Effector memory CD8-positive, alpha-beta T cell (primary cell): ENCODE results near the gene PPIP5K1.

Experiments used
- ATAC-seq: fragments of 150-1000 bp; cut with Tn5 transposase; replicated peaks from 2 replicates; pipeline ENCODE4 v1.10.0; 2021; ENCODE audit warnings: mild to moderate bottlenecking, moderate library complexity
- DNase-seq, 3 experiments: peaks; one replicate each; pipeline ENCODE4 v3.0.0; 2021
- H3K27ac Mint-ChIP-seq, 2 donors: one replicate each; pipeline ENCODE4 v1.8.0; 2022; ENCODE audit warnings: mild to moderate bottlenecking in 2 of 2, mixed read lengths in 2 of 2, moderate library complexity in 2 of 2
- H3K27me3 Mint-ChIP-seq, 2 donors: one replicate each; pipeline ENCODE4 v1.8.0; 2022; ENCODE audit warnings: mixed read lengths in 2 of 2
- H3K36me3 Mint-ChIP-seq: one replicate; pipeline ENCODE4 v1.8.0; 2022; ENCODE audit warnings: mild to moderate bottlenecking, moderate library complexity, mixed read lengths; ENCODE audit not compliant: insufficient read depth
- H3K4me1 Mint-ChIP-seq, 2 donors: one replicate each; pipeline ENCODE4 v1.8.0; 2022; ENCODE audit warnings: low read depth in 2 of 2, mixed read lengths in 2 of 2
- H3K4me3 Mint-ChIP-seq, 2 donors: one replicate each; pipeline ENCODE4 v1.8.0; 2022; ENCODE audit warnings: mild to moderate bottlenecking in 2 of 2, mixed read lengths in 2 of 2, moderate library complexity in 2 of 2
- H3K9me3 Mint-ChIP-seq, 2 donors: one replicate each; pipeline ENCODE4 v1.8.0; 2022; ENCODE audit warnings: mixed read lengths in 2 of 2

PPIP5K1 gene

DNA sequence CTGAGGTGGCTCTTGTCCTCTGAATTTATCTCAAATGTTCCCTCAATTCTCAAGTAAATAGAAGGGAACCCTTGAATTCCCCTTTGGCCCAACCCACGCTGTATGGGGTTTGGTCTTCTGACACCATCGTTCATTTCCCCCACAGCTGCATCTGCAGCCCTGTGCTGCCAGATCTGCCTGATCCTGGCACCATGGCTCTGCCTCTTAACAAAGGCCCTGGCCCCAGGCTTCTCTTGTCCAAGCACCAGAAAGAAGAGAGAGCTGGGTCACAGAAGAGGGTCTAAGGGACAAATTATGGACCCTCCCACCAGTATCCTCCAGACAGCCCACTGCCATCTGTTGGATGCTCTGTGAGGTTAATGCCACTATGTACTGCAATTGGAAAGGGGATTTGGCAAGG is 70.8 kb downstream of the PPIP5K1 start:
- no peak overlapping the region for H3K4me3 Mint-ChIP-seq
- H3K27me3 Mint-ChIP-seq: peaks cover 46% of the 10 kb centered on the region in 2 donors
- H3K36me3 Mint-ChIP-seq: no peaks in the 10 kb centered on the region
- H3K27ac Mint-ChIP-seq: no peak overlapping the region
- ATAC-seq (no peak), DNase-seq (no peak)
- peaks cover 1 to 9% of the 10 kb centered on the region in 2 donors for H3K4me1 Mint-ChIP-seq
- H3K9me3 Mint-ChIP-seq: no peaks in the 10 kb centered on the region

DNA sequence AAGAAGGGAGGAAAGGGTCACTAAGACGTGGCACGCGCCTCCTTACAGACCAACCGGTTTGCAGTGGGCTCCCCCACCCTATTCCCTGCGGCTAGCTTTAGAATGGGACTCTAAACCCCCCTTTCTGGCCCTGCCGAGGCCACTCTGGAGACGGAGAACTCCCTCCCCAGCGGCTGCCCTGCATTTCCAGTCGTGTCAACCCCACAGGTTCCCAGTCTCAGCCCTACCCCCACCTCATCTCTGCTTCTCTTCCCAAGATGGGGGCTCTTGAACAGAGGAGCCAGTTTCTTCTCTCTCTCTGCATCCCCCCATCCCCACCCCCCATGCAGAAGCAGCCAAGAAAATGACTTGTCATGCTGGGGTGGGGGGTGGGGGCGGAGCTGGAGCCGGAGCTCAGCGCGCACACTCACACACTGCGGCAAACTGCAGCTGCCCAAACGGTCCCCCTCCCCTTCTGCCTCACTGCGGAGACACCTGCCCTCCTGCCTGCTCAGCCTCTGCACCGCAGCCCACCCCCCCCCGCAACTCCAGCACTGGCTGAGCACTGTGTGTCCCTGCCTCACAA is 71.7 kb downstream of the PPIP5K1 start:
- no peaks in the 10 kb centered on the region for H3K9me3 Mint-ChIP-seq
- peak overlapping the region; percentile 20 to 29 for H3K4me3 Mint-ChIP-seq
- no peak overlapping the region for H3K27ac Mint-ChIP-seq
- DNase-seq (no peak), ATAC-seq (no peak)
- H3K4me1 Mint-ChIP-seq: peaks cover 1 to 10% of the 10 kb centered on the region in 2 donors
- no peaks in the 10 kb centered on the region for H3K36me3 Mint-ChIP-seq
- peaks cover 46% of the 10 kb centered on the region in 2 donors for H3K27me3 Mint-ChIP-seq

DNA sequence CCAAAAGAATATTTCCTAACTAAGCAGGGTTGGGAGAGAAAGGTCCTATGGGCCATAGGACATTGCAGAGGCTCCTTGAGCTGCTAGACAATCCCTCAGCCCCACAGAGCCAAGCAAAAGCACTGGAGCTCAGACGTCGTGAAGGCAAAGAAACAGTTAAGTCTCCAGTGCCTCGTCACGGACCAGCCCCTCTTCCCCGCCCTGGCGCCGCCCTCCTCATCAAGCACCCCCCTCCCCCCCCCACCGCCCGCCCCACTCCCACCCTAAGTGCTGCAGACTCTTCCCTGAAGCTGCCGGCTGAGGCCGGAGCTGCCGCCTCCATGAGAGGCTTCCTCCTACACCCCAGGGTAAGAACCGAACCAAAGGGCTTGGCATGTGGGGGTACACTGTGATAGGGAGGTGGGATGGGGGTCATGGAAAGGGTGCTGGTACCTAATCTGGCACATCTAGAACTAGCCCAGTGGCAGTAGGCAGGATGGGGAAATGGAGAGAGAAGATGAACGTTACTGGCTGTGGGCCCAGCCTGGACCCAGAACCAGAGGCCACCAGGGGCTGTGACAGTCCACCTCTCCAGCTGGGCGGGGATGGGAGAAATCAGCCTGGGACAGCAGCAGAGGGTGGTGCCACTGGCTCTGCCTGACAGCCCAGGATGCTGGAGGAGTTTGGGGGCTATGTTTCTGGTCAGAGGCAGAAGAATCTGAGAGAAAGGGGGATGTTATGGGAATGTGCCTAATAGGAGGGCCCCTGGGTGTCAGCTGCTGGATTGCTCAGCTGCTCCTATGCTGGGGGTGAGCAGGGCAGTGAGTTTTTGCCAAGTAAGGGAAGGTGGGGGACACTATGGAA is 72.4 kb downstream of the PPIP5K1 start, which contains the start of gene MAP1A:
MAP1A (plus strand) TSS at position 255 of the 843 bp plus-strand sequence. CDS start 3,866 bp downstream, outside the sequence.
- Mint-ChIP-seq H3K4me3 (peak within 1 kb of the TSS; percentile 20 to 29), H3K27ac (peak within 1 kb of the TSS in 1 of 2 donors; percentile 71), H3K36me3 (no peaks in the 10 kb centered on the region), H3K4me1 (peaks cover 1 to 10% of the 10 kb centered on the region in 2 donors), H3K9me3 (no peaks in the 10 kb centered on the region), H3K27me3 (peaks cover 46% of the 10 kb centered on the region in 2 donors)
- DNase-seq (no peak), ATAC-seq (no peak)

DNA sequence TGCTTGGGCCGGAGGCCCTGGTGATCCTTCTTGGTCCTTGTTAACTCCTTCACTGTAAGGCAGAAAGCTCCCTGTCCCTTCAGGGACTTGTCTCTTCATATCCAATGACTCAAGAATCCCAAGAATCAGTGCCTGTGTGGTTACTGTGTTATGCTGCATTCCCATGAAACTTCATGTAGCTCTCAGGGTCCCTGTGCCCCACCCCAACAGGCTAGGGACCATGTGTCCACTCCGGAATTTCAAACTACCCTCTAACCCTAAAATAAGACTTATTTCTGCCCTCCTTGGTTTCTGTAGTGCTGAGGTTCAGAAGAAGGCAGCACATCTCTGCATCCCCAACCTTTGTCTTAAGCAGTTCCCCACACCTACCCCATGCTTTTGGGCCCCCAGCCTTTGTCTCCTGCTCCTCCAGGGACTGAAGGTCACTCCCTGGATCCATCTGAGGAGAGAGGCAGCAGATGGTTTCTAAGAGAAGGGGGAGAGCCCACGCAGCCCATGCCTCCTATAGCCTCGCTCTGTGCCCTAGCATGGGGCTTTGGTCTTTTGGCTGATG is 73.1 kb downstream of the PPIP5K1 start:
- H3K4me3 Mint-ChIP-seq: no peak overlapping the region
- H3K9me3 Mint-ChIP-seq: no peaks in the 10 kb centered on the region

DNA sequence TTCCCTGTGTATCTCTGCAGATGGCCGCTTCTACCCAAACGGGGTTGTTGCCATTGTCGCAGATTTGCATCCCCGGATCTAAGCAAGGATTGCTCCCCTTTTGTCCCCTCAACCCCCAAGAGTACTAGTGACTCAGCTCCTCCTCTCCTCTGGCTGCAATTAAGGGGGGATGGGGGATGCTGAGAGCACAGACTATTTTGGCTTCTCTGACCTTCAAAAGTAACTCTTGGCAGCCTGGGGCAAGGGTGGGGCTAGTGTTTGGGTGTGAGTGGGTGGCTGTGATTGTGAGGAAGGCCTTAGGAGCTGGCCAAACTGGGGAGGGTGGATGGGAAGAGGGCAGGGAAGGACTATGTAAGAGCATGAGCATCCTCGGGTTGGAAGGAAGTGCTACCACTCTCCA is 73.8 kb downstream of the PPIP5K1 start:
- H3K4me1 Mint-ChIP-seq: peaks cover 6 to 14% of the 10 kb centered on the region in 2 donors

More for the DNA sequence above, 73.1 kb downstream of the PPIP5K1 start:
- H3K27me3 Mint-ChIP-seq: peaks cover 46% of the 10 kb centered on the region in 2 donors
- H3K4me1 Mint-ChIP-seq: peaks cover 1 to 10% of the 10 kb centered on the region in 2 donors
- no peak overlapping the region for H3K27ac Mint-ChIP-seq
- DNase-seq (no peak), ATAC-seq (no peak)
- no peaks in the 10 kb centered on the region for H3K36me3 Mint-ChIP-seq

DNA sequence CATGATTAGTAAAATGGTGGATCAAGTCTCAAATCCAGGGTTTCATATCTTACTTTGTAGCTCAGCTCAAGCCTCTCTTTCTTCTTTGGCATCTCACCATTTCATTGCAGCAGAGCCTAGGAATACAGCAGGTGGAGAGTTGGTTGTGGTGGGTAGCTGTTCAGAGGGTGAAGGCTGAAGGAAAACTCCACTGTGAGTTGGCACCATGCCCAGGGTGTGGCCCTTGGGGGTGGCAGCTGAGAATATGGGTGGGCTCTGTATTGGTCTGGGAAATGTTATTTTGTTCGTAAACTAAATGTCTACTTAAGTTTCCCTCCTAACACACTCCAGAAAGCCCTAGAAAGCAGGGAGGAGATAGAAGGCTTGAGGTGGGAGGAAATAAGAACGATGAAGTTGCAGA is 74.3 kb downstream of the PPIP5K1 start:
- Mint-ChIP-seq H3K27me3 (peaks cover 46% of the 10 kb centered on the region in 2 donors), H3K9me3 (no peaks in the 10 kb centered on the region)

More for the DNA sequence above, 73.8 kb downstream of the PPIP5K1 start:
- H3K27me3 Mint-ChIP-seq: peaks cover 46% of the 10 kb centered on the region in 2 donors
- peak overlapping the region in 1 of 2 donors; percentile 71 for H3K27ac Mint-ChIP-seq
- no peak overlapping the region for H3K4me3 Mint-ChIP-seq
- no peak for ATAC-seq
- DNase-seq: no peak
- no peaks in the 10 kb centered on the region for H3K9me3 Mint-ChIP-seq
- H3K36me3 Mint-ChIP-seq: peaks cover 4% of the 10 kb centered on the region

DNA sequence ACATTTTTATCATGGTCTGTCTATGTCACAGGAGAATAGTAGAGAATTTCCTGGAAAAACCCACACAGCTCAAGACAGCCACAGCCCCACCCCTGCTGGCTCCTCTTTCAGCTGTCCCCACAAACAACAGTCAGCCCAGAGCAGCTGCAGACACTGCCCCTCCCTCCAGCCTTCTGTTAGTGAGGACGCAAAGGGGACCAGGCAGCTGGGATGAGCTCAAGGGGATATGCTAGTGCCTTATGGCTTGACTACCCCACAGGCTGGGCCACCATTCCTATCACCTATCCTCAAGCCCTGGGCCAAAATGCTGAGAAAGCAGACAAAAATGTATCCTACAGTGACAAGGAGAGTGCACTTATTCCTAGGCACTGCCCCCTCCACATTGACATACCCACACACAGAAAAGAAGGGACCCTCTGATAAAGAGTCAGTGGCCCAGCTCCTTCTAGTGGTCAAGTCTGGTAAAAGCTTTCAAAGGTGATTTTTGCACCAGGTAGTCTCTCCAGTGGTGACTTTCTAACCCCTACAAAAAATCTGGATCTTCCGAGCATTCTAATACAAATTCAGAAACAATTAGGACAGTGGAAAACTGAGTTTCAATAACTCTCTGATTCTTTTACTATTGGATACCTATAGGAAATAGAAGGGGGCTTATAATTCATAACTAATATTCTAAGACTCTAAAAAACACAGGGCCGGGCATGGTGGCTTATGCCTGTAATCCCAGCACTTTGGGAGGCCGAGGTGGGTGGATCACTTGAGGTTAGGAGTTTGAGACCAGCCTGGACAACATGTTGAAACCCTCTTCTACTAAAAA is 75.6 kb downstream of the PPIP5K1 start:
- ATAC-seq (no peak), DNase-seq (peak in 2 of 3 experiments; percentile 11 to 13)
- H3K27ac Mint-ChIP-seq: no peak overlapping the region
- H3K9me3 Mint-ChIP-seq: no peaks in the 10 kb centered on the region
- peaks cover 40 to 41% of the 10 kb centered on the region in 2 donors for H3K27me3 Mint-ChIP-seq
- H3K4me1 Mint-ChIP-seq: peaks cover 15 to 22% of the 10 kb centered on the region in 2 donors
- no peak overlapping the region for H3K4me3 Mint-ChIP-seq
- H3K36me3 Mint-ChIP-seq: peaks cover 16% of the 10 kb centered on the region

More for the DNA sequence above, 74.3 kb downstream of the PPIP5K1 start:
- peaks cover 7 to 16% of the 10 kb centered on the region in 2 donors for H3K4me1 Mint-ChIP-seq
- H3K27ac Mint-ChIP-seq: peak overlapping the region in 1 of 2 donors; percentile 71
- DNase-seq: no peak
- no peak overlapping the region for H3K4me3 Mint-ChIP-seq
- no peak for ATAC-seq
- peaks cover 9% of the 10 kb centered on the region for H3K36me3 Mint-ChIP-seq

DNA sequence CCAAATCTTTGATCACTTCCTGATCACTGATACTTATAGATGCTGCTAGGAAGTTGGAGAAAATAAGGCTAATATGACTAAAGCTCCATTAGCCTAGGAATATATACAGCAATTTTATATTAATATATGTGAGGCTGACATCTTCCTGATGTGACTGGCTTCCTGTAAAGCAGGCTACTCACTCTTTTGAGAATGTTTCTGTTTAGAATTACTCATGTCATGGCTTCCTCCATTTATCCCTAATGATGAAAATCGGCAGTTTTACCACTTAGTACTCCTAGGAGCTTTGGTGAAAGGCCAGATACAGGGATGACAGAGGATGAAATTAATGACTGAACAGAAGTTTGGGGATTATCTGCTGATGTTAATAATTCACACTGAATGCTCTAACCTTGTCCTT is 76.5 kb downstream of the PPIP5K1 start:
- Mint-ChIP-seq H3K4me1 (peaks cover 15 to 19% of the 10 kb centered on the region in 2 donors), H3K9me3 (no peaks in the 10 kb centered on the region), H3K36me3 (peaks cover 16% of the 10 kb centered on the region), H3K4me3 (no peak overlapping the region), H3K27ac (no peak overlapping the region), H3K27me3 (peaks cover 31 to 32% of the 10 kb centered on the region in 2 donors)
- no peak for DNase-seq
- no peak for ATAC-seq

DNA sequence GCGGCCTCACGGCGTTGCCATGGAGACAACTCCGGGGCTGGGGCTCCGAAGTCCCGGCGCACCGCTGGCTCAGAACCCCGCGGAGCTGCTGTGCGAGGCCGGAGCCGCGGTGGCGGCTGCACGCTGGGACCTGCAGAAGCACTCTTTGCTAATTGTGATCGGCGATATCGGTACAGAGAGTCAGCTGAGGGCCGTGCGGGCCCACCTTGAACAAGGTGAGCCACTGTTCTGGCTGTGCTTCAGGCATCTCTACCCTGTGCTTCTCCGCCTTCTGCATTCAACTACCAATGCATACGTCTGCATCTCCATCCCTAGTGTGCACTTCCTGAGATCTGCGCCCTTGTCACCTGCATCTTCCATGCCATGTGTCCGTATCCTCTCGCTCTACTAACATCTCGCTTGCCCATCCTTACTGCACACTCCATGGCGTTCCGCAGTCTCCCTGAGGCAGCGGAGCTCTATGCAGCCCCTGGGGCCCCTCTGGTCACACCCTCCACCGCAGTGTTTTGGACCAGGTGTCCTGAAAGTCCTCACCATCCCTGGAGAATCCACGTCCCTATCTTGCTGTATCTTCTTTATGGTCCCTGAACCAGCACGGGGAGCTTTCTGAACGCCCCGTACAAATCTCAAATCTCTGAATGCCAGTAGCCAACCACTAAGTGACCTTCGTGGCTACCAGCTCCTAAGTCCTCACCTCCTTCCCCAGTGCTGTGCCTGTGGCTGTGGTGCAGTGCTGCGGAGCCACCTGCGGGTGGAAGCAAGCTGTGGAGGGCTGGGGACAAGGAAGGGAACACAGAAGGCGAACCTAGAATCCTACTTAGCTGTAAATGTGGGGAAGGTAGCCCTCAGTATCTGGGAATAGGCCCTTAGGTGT is 78.8 kb downstream of the PPIP5K1 start:
- Mint-ChIP-seq H3K4me1 (peaks cover 15 to 16% of the 10 kb centered on the region in 2 donors), H3K36me3 (peaks cover 16% of the 10 kb centered on the region), H3K27ac (peak overlapping the region; percentile 97), H3K27me3 (peaks cover 8 to 9% of the 10 kb centered on the region in 2 donors), H3K4me3 (peak overlapping the region; percentile 88 to 90), H3K9me3 (no peaks in the 10 kb centered on the region)
- DNase-seq (peak in 1 of 3 experiments; percentile 14), ATAC-seq (no peak)

DNA sequence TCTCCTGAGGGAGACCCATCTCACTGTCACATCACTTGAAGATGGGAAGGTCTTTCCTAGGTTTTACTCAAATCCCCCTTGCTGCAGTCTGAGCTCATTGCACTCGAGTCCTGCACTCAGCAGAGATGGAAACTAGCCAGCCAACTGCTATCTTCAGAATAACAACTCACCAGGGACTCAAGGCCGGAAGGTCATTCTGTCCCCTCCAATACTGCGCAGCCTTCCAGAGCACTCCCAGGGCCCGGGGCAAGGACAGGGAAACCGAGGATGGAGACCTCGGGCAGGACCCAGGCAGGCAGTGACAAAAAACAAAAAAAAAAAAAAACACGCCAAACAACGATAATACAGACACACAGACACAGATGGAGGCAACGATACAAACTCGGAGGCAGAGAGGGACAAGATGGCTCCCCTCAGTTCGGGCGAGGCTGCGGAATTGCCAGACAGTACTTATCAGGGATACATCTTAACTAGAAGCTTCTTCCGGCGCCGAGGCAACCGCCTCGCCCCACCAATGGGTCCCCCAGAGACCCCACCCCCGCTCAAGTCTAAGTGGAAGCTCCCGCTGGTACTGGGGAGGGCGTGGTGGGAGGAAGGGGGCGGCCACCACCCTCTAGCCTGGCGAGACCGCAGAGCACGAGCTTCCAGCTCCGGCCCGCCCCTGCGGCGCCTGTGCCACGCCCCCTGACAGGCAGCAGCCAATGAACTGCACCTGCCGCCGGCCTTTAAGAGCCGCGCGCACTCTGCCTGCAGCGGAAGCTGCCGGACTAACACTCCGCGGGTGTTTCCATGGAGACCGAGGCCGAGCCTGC is 79.6 kb downstream of the PPIP5K1 start:
- H3K4me1 Mint-ChIP-seq: peaks cover 15 to 16% of the 10 kb centered on the region in 2 donors
- ATAC-seq: peak; percentile 91
- H3K27ac Mint-ChIP-seq: peak overlapping the region; percentile 97
- H3K27me3 Mint-ChIP-seq: peaks cover 0 to under 1% of the 10 kb centered on the region in 2 donors
- H3K9me3 Mint-ChIP-seq: no peaks in the 10 kb centered on the region
- peaks cover 16% of the 10 kb centered on the region for H3K36me3 Mint-ChIP-seq
- peak overlapping the region; percentile 88 to 90 for H3K4me3 Mint-ChIP-seq
- DNase-seq: peak; percentile 91 to 96 (median 95)

DNA sequence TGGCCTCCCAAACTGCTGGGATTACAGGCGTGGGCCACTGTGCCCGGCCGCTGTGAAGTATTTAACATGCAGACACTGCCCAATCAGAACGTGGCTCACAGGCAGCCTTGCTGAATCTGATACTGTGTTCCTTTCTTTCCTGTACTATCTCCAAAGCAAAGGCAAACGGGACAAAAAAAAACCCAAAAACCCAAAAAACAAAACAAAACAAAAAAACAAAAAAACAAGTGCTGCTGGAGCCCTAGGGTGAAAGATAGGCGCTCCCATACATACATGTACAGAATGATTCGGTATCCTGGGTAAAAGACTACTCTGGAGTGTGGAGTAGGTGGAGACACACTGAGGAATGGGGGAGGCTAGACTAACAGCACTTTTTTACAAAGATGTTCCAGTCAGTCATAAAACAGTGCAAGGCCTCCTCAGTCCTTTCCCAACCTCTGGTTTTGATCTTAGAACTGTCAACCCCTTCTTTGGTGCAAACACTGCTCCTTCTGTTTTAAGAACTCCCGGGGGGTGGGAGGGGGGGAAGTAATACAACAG is 80.3 kb downstream of the PPIP5K1 start:
- Mint-ChIP-seq H3K9me3 (no peaks in the 10 kb centered on the region), H3K27me3 (no peaks in the 10 kb centered on the region), H3K36me3 (peaks cover 16% of the 10 kb centered on the region), H3K4me1 (peaks cover 15 to 16% of the 10 kb centered on the region in 2 donors), H3K4me3 (peak overlapping the region; percentile 88 to 90), H3K27ac (peak overlapping the region; percentile 97)
- ATAC-seq: no peak
- no peak for DNase-seq
